Astrocyte (in vitro differentiated cells and primary cell): ENCODE measurements around the gene PATJ.
"Not testable (repeated sequence)": the region's sequence is repeated elsewhere in the genome, so short reads cannot be mapped to it uniquely, and the experiment has no call there.

Source experiments
- CTCF ChIP-seq: IDR thresholded peaks from 2 replicates; pipeline ENCODE4 v1.5.1; 2011; ENCODE audit warnings: low read depth, mild to moderate bottlenecking, inconsistent platforms, low read length, moderate library complexity; ENCODE audit not compliant: insufficient read depth
- EZH2 ChIP-seq: IDR thresholded peaks from 2 replicates; pipeline ENCODE4 v1.6.1; 2012; ENCODE audit warnings: mild to moderate bottlenecking, low read length, inconsistent platforms; ENCODE audit not compliant: insufficient read depth

GRCh38 chr1:61844664-61845063, 102.4 kb downstream of the PATJ start:
- not testable (repeated sequence) for TF ChIP-seq CTCF, EZH2
